Osteoblast (primary cell): ENCODE measurements around the gene BCAN. TPM values are rescaled to one million over a fixed set of nuclear protein-coding genes. Genes with fewer than 3 reads are reported as not detected.

Experiments
- DNase-seq: peaks from one replicate; pipeline ENCODE4 v3.0.0; 2011; ENCODE audit warnings: low spot score, mixed read lengths; ENCODE audit not compliant: insufficient read length; ENCODE audit errors: missing footprints
- H2AFZ ChIP-seq: 2 replicates; pipeline ENCODE4 v1.6.0; 2011; ENCODE audit warnings: mild to moderate bottlenecking, low read length
- H3K27ac ChIP-seq: 2 replicates; pipeline ENCODE4 v1.5.1; 2011; ENCODE audit warnings: mild to moderate bottlenecking, low read depth, low read length, moderate library complexity
- H3K27me3 ChIP-seq: 2 replicates; pipeline ENCODE4 v1.6.0; 2012; ENCODE audit warnings: mild to moderate bottlenecking, control low read depth, inconsistent platforms, low read length, moderate library complexity; ENCODE audit not compliant: insufficient read depth
- H3K36me3 ChIP-seq: 2 replicates; pipeline ENCODE4 v1.5.1; 2011; ENCODE audit warnings: mild to moderate bottlenecking, low read length, control low read depth, moderate library complexity; ENCODE audit not compliant: insufficient read depth
- H3K4me1 ChIP-seq: 2 replicates; pipeline ENCODE4 v1.5.1; 2011; ENCODE audit warnings: mild to moderate bottlenecking, low read length, control low read depth, moderate library complexity; ENCODE audit not compliant: insufficient read depth
- H3K4me2 ChIP-seq: 2 replicates; pipeline ENCODE4 v1.6.0; 2011; ENCODE audit warnings: mild to moderate bottlenecking, low read length; ENCODE audit not compliant: insufficient read depth
- H3K4me3 ChIP-seq: fragments of 200-600 bp; sonication (generic); 3 replicates; pipeline ENCODE4 v1.5.1; 2012; ENCODE audit warnings: mild to moderate bottlenecking, low read length, inconsistent platforms; ENCODE audit not compliant: insufficient read depth
- H3K79me2 ChIP-seq: 2 replicates; pipeline ENCODE4 v1.6.0; 2012; ENCODE audit warnings: mild to moderate bottlenecking, low read length, control low read depth, inconsistent platforms; ENCODE audit not compliant: insufficient read depth
- H3K9me3 ChIP-seq: 2 replicates; pipeline ENCODE4 v1.5.1; 2011; ENCODE audit warnings: low read depth, low read length, control low read depth
- H4K20me1 ChIP-seq: 2 replicates; pipeline ENCODE4 v1.6.0; 2012; ENCODE audit warnings: mild to moderate bottlenecking, low read length, control low read depth; ENCODE audit not compliant: insufficient read depth
- total RNA-seq: library from RNA; depleted of rRNA; stranded (reverse); fragments of >200 nt; gene quantifications from 2 replicates; pipeline ENCODE4 v1.2.3, GENCODE V29; 2012
- TF ChIP-seq, protein P1 (sequence below): IDR thresholded peaks from 2 replicates; pipeline ENCODE4 v1.5.1; 2011; ENCODE audit warnings: mild to moderate bottlenecking, low read depth, low read length, moderate library complexity; ENCODE audit errors: extremely low read depth

Gene BCAN
- total RNA-seq, 1 donor = not detected

DNA sequence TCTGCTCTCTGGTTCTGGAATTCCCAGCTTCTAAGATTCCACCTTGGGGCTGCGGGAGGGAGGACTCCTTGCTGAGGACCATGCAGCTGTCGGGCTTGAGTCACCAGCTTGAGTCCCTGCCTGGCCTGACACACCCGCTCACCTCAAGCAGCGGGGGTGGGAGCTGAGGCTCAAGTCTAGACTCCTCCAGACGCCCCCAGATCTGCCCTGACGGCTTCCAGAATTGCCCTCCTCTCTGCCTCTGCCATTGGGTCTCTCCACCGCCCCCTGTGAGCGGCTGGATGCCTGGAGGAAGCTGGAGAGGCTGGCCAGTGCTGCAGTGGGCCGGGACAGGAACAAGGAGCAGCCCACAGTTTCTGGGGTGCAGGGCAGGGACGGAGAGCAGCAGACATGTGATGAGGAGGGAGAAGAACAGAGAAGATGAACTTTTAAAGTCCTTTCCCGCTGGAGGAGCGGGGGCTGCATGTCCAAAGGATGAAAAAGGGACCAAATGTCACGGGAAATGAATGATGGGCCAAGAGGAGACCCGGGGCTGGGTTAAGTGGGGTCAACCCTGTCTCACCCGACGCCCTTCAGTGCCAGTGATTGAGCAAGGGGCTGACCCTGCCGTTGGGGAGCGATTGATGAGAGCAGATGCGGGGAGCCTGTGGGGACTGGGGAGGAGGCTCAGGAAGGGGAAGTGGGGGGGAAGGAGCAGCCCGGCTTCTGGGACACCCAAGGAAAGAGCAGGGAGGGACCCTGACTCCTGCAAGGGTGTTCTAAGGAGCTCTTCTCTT lies 49.9 kb downstream of the BCAN start:
- no peak overlapping the region for H3K4me2 ChIP-seq
- H3K79me2 ChIP-seq = no peaks in the 10 kb centered on the region
- no peak overlapping the region for H3K27ac ChIP-seq
- H2AFZ ChIP-seq = peak overlapping the region; percentile 29
- peaks cover 8% of the 10 kb centered on the region for H3K27me3 ChIP-seq
- no peaks in the 10 kb centered on the region for H3K36me3 ChIP-seq
- DNase-seq = peak; percentile 82
- TF ChIP-seq, protein P1, sequence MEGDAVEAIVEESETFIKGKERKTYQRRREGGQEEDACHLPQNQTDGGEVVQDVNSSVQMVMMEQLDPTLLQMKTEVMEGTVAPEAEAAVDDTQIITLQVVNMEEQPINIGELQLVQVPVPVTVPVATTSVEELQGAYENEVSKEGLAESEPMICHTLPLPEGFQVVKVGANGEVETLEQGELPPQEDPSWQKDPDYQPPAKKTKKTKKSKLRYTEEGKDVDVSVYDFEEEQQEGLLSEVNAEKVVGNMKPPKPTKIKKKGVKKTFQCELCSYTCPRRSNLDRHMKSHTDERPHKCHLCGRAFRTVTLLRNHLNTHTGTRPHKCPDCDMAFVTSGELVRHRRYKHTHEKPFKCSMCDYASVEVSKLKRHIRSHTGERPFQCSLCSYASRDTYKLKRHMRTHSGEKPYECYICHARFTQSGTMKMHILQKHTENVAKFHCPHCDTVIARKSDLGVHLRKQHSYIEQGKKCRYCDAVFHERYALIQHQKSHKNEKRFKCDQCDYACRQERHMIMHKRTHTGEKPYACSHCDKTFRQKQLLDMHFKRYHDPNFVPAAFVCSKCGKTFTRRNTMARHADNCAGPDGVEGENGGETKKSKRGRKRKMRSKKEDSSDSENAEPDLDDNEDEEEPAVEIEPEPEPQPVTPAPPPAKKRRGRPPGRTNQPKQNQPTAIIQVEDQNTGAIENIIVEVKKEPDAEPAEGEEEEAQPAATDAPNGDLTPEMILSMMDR = no peak
- no peaks in the 10 kb centered on the region for H4K20me1 ChIP-seq
- peaks cover 22% of the 10 kb centered on the region for H3K4me1 ChIP-seq
- H3K4me3 ChIP-seq = no peak overlapping the region
- H3K9me3 ChIP-seq = no peaks in the 10 kb centered on the region

DNA sequence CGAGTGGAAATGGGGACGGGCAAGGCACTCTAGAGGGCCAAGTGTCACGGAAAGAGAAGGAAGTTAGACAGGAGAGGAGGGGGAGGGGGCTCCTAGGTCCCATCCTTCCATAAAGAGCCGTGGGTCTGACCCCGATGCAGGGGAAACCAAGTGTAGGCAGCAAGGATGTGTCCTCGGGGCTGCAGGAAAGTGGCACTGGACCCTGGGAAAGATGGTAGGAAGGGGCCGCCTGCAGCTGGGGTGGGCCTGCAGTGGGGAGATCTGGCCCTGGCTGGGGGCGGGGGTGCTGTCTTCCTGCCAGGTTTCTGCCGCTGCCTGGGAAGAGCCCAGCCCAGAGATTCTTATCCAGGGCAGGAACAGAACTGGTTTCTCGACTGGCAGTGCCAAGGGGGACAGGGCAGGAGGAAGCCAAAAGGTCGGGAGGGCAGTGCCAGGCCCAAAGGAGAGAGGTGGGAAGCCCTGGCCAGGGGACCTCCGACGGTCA lies 50.6 kb downstream of the BCAN start:
- Histone ChIP-seq H3K4me3 (no peak overlapping the region), H3K27me3 (peaks cover 11% of the 10 kb centered on the region), H3K36me3 (no peaks in the 10 kb centered on the region), H3K9me3 (no peaks in the 10 kb centered on the region), H3K27ac (no peak overlapping the region), H2AFZ (no peak overlapping the region), H3K79me2 (no peaks in the 10 kb centered on the region), H4K20me1 (no peaks in the 10 kb centered on the region), H3K4me1 (peaks cover 22% of the 10 kb centered on the region), H3K4me2 (no peak overlapping the region)
- no peak for DNase-seq
- TF ChIP-seq, protein P1 = no peak

DNA sequence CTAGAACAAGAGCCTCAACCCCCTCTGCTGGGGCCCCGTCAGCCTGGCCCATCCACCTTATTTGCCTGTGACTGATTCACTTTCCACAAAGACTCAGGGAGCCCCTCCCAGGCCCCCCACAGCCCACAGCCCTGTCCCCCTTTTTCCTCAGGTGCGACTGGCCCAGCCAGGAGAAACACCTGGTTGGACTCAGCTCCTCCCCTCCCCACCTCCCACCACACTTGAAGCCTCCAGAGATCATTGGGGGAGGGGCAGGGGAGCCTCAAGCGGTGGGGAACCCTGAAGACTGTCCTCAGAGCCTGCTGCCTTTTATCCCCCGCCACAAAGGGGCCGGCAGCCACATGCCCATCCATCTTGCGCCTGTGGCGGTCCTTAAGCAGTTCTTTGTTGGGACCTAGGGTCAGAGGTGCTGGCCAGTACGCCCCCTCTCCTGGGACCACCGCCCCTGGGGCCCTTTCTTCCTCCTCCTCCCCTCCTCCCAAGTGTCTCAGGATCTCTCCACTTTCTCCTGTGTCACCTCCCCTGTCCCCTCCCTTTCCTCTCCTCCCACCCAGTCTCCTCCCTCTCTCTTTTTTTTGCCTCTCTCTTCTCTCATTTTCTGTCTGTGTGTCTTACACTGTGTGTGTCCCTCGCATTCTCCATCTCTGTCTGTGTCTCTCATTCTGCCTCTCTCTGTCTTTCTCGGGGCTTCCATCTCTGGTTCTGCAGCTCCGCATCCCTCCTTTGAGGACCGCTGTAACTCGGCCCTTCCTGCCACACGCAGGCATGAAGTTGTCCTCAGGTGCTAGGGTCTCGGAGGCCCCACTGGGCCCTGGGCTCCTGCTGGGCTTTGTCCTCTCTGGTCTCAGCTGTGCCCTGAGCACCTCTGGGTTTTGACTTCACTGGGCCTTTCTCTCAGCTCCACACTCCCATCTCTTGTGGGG lies 51.3 kb downstream of the BCAN start:
- TF ChIP-seq, protein P1 = no peak
- no peaks in the 10 kb centered on the region for H4K20me1 ChIP-seq
- H2AFZ ChIP-seq = no peak overlapping the region
- H3K4me3 ChIP-seq = no peak overlapping the region
- H3K36me3 ChIP-seq = no peaks in the 10 kb centered on the region
- H3K27ac ChIP-seq = no peak overlapping the region
- DNase-seq = peak; percentile 46
- no peaks in the 10 kb centered on the region for H3K79me2 ChIP-seq
- no peak overlapping the region for H3K4me2 ChIP-seq
- H3K9me3 ChIP-seq = no peaks in the 10 kb centered on the region
- peaks cover 22% of the 10 kb centered on the region for H3K4me1 ChIP-seq
- H3K27me3 ChIP-seq = peaks cover 11% of the 10 kb centered on the region
